Stimulated activated CD8-positive, alpha-beta memory T cell treated with anti-CD3 and anti-CD28 coated beads, Interleukin-12 subunit alpha, Interleukin-12 subunit beta, amount 100 ng/mL, for 24 hours (primary cell): ENCODE data around the gene RASSF5.
"Not testable (repeated sequence)": the region's sequence is repeated elsewhere in the genome, so short reads cannot be mapped to it uniquely, and the experiment has no call there.

Source experiments
- DNase-seq: peaks from one replicate; pipeline ENCODE4 v3.0.0-alpha.2; 2020; ENCODE audit errors: extremely low read depth

Gene RASSF5

GRCh38 chr1:206476591-206476990 lies 30.7 kb upstream of the RASSF5 start:
- no peak for DNase-seq

GRCh38 chr1:206477110-206477509 lies 30.2 kb upstream of the RASSF5 start:
- DNase-seq, result no peak

DNA sequence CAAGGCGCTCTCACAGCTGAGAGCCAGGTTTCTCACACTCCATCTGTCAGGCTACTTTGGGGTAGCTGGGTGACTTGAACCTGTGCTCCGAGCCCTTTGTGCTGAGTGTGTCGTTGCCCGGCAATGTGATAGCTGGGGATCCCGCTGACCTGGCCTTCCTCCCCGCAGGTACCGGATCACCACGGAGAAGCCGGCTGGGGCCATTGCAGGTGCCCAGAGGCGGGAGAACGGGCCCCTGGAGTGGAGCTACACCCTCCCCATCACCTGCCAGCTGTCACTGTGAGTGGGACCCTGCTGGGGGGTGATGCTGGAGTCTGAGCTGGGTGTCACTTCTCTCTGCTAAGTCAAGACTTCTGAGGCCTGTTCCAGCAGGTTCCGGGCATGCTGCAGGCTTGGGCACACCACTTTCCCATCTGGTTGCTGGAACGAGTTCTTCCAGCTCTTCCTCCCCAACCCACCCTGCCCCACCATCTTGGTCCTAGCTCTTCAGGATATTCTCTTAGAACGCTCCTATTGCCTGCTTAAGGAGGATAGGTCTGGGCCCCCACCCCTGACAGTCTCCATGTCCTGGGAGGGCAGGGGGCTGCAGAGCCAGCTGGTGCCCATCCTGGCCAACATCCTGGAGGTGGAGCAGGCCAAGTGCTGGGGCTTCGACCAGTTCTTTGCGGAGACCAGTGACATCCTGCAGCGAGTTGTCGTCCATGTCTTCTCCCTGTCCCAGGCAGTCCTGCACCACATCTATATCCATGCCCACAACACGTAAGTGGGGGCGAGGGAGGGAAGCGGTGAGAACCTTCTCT lies 29.6 kb upstream of the RASSF5 start:
- no peak for DNase-seq

DNA sequence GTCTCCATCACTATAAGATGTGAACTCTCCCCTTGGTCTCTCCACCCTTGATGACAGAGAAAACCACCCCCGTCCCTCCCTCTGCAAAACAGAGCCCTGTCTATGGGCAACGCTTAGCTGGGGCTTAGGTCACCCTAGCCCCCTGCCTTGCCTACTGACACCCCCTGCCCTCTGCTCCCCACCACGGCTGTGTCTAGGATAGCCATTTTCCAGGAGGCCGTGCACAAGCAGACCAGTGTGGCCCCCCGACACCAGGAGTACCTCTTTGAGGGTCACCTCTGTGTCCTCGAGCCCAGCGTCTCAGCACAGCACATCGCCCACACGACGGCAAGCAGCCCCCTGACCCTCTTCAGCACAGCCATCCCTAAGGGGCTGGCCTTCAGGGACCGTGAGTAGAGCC lies 28.6 kb upstream of the RASSF5 start:
- no peak for DNase-seq

DNA sequence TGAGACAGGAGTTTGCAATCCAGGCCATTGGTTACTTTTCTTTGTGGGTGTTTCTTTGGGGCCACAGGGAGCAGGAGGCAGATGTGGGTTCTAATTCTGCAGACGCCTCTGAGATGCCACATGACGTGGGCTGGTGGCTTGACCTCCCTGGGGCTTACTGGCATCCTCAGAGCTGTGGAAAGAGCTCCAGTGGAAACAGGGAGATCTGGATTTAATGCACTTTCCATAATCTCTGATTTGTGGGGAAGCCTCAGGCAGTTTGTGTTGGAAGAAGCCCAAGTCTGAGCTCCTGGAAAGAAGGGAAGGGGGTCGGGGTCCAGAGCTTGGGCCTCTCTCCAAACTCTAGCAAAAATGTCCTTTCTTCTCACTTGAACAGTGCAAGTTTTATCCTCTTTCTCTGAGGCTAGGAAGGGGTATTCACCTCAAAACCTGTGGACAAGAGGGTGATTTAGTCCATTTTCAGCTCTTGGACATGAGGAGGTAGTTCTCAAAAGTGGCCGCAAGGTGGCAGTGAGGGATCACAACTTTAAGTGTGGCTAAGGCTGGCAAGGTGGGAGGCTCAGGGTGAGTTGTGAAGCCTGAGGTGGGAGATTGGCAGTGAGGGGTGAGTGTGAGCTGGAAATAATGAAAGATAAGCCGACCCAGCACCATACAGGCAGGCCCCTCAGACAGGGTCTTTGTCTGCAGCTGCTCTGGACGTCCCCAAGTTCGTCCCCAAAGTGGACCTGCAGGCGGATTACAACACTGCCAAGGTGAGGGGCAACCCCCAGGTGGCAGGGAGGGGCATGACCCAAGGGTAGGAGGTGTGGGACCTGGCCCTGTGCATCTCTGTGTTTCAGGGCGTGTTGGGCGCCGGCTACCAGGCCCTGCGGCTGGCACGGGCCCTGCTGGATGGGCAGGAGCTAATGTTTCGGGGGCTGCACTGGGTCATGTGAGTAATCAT lies 27.9 kb upstream of the RASSF5 start:
- no peak for DNase-seq

DNA sequence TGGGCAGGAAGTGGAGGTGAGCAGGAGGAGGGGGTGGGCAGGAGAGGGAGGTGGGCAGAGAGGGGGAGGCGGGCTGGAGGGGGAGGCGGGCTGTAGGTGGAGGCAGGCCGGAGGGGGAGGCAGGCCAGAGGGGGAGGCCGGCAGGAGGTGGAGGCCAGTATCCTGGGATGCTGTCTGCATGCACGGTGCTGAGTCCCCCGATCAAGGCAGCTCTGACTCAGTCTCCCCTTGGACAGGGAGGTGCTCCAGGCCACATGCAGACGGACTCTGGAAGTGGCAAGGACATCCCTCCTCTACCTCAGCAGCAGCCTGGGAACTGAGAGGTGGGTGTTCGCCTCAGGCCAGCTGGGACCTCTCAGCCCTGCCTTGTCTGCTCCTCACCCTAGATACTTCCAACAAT lies 27.1 kb upstream of the RASSF5 start:
- no peak for DNase-seq

- DNase-seq, result no peak
Measured at GRCh38 chr1:206482611-206483010, 24.7 kb upstream of the RASSF5 start.

DNA sequence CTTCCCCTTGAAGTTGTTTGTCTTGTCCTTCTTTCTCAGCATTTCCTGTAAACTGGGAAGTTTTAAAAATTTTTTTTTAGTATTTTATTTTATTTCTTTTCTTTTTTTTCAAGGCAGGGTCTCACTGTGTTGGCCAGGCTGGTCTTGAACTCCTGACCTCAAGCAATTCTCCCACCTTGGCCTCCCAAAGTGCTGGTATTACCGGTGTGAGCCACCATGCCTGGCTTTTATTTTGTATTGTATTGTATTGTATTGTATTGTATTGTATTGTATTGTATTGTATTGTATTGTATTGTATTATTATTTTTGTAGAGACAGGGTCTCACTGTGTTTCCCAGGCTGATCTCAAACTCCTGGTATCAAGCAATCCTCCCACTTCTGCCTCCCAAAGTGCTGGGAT lies 23.5 kb upstream of the RASSF5 start:
- DNase-seq, result not testable (repeated sequence)

GRCh38 chr1:206484901-206485300 lies 22.4 kb upstream of the RASSF5 start:
- no peak for DNase-seq

DNA sequence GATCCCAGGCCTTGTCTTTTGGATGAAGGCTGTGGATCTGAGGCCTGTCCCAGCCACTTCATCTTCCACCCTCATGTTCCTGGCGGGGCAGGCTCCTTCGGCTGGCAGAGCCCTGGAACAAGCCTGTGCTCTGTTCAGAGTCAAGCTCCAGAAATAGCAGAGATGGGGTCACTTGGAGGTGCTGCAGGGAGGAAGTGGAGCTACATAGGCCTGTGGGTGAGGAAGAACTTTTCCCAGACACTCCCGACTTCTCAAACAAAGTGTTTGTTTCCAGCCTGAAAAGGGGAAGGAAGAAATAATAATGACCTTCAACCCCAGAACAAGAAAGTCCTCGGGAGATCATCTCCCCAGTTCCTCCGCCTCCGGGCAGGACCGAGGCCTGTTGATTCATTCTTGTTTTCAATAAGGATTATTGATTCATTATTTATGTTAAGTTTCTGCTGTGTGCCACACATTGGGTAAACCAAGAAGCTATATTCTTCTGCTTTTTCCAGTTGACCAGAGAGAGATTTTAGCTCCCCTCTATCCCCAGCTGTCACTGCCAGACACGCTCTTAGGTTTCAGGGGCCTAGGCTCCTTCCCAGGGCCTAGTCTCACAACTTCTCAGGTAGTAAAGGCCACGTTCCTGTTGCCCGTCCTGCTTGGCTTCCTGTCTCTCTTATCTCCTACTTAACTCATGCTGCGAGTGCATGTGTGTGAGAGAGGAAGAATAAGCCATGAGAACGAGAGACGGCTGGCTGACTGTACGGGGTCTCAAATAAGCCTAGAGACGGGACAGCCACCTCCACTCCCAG lies 20.1 kb upstream of the RASSF5 start:
- no peak for DNase-seq

- DNase-seq, result no peak
Measured at GRCh38 chr1:206487970-206488369, 19.4 kb upstream of the RASSF5 start.

GRCh38 chr1:206488466-206488865 lies 18.9 kb upstream of the RASSF5 start:
- DNase-seq, result no peak

- DNase-seq, result no peak
Measured at GRCh38 chr1:206489980-206490770, 17.2 kb upstream of the RASSF5 start.

DNA sequence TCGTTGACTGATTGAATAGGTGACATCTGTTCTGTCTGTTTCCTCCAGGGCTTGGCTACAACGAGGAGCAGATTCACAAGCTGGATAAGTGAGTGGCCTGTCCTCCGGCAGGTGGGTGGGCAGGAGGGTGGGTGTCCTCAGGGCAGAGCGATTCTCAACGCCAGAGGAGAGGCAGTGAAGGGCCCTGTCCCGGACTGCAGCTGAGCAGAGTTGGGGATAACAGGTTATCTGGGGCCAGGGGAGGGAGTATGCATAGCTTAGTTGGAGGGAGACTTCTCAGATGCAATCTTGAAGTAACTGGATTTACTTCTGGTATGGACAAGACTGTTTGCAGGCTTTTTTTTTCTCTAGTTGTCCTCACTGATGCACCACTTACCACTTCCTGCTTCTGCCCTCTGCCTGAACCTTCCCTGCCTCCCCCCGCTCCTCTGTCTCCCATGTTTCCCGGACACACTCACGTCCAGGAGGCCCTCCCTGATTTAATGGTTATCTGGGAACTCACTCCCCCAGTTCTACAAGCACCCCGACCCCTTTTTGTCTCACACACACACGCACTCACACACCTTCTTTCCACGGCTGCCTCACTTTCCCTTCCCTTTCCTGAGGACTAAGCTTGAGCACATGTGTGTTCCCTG lies 16.4 kb upstream of the RASSF5 start:
- no peak for DNase-seq

- DNase-seq, result no peak
Measured at GRCh38 chr1:206491616-206492015, 15.7 kb upstream of the RASSF5 start.

- DNase-seq, result no peak
Measured at GRCh38 chr1:206492589-206492988, 14.7 kb upstream of the RASSF5 start.

DNA sequence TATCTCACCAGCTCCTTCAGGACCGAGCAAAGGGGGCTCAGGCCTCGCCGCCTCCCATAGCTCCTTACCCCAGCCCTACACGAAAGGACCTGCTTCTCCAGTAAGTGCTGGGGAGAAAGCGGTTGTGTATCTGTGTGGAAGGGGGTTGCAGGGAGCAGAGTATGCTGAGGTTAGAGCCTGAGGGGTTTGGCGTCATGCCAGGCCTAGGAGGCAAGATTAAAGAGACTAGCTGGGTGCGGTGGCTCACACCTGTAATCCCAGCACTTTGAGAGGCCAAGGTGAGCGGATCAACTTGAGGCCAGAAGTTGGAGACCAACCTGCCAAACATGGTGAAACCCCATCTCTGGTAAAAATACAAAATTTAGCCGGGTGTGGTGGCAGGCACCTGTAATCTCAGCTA lies 14.1 kb upstream of the RASSF5 start:
- no peak for DNase-seq

DNA sequence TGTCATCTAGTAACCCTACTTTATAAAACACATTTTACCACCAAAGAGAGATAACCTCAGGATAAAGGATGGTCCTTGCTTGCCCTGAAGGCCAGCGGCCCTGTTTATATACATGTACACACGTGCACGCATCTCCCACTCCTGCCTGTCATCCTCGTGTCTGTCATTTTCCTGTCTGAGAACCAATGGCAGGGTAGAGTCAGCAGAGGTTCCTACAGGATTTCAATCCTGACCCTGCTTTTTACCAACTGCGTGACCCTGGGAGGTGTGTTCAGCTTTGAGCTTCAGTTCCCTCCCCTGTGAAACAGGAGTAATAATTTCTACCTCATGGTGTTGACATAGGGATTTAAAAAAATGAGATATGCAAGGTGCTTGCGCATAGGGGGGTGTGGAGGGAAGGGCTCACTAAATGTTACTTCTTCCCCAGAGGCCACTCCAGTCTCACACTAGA lies 12.3 kb upstream of the RASSF5 start:
- no peak for DNase-seq

- no peak for DNase-seq
Measured at GRCh38 chr1:206495493-206496046, 11.8 kb upstream of the RASSF5 start.

DNA sequence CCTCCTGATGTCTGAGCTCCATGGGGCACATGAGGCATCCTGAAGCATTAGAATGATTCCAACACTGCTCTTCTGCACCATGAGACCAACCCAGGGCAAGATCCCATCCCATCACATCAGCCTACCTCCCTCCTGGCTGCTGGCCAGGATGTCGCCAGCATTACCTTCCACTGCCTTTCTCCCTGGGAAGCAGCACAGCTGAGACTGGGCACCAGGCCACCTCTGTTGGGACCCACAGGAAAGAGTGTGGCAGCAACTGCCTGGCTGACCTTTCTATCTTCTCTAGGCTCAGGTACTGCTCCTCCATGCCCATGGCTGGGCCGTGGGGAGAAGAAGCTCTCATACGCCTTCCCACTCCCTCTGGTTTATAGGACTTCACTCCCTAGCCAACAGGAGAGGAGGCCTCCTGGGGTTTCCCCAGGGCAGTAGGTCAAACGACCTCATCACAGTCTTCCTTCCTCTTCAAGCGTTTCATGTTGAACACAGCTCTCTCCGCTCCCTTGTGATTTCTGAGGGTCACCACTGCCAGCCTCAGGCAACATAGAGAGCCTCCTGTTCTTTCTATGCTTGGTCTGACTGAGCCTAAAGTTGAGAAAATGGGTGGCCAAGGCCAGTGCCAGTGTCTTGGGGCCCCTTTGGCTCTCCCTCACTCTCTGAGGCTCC lies 11.1 kb upstream of the RASSF5 start:
- DNase-seq, result no peak
